ENCODE data around the gene ZSWIM8.

DNA sequence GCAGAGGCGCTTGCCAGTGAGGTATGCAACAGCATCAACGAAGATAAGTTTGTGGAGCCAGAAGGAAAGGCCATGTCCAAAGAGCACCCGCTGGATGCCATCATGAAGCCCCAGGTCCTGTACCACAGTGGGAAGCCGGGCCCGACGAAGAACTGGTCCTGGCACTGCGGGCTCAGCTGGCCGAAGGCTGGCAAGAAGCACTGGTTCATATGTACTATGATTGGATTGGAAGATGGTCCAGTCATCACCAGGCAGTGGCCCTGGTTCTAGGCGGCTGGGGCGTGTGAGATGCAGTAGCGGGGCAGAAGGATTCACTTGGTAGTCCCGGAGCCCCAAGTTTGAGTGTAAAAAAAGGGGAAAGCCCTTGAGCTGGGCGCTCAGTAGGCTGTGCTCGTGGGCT, 22.1 kb downstream of the ZSWIM8 start:
- no peak for TF ChIP-seq EZH2 (IDR thresholded peaks at IDR 0.05; ENCODE audit: low read length)
- TF ChIP-seq, protein P1, sequence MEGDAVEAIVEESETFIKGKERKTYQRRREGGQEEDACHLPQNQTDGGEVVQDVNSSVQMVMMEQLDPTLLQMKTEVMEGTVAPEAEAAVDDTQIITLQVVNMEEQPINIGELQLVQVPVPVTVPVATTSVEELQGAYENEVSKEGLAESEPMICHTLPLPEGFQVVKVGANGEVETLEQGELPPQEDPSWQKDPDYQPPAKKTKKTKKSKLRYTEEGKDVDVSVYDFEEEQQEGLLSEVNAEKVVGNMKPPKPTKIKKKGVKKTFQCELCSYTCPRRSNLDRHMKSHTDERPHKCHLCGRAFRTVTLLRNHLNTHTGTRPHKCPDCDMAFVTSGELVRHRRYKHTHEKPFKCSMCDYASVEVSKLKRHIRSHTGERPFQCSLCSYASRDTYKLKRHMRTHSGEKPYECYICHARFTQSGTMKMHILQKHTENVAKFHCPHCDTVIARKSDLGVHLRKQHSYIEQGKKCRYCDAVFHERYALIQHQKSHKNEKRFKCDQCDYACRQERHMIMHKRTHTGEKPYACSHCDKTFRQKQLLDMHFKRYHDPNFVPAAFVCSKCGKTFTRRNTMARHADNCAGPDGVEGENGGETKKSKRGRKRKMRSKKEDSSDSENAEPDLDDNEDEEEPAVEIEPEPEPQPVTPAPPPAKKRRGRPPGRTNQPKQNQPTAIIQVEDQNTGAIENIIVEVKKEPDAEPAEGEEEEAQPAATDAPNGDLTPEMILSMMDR (optimal IDR thresholded peaks at IDR 0.05 in 1 of 3, IDR thresholded peaks at IDR 0.05 in 1 of 3, conservative IDR thresholded peaks at IDR 0.05 in 1 of 3; ENCODE audit: extremely low read depth in 1 of 3, insufficient read depth in 2 of 3, low read length in 3 of 3) = no peak
